SK-N-SH (cell line): ENCODE data around the gene PPP1R14D.

Source experiments
- EP300 ChIP-seq, 2 experiments: IDR thresholded peaks; 2 replicates each; pipeline versions ENCODE4 v1.4.0 to v1.6.1; 2012; ENCODE audit warnings: borderline replicate concordance in 1 of 2, low read depth in 1 of 2, low read length in 1 of 2
- EZH2phosphoT487 ChIP-seq: fragments of 200-600 bp; sonication (generic); IDR thresholded peaks from 2 replicates; pipeline ENCODE4 v1.6.1; 2017; ENCODE audit warnings: low read depth, mixed run types, mild to moderate bottlenecking, antibody characterized with exemption, moderate library complexity, borderline replicate concordance
- NRF1 ChIP-seq: IDR thresholded peaks from 2 replicates; pipeline ENCODE4 v1.6.1; 2012; ENCODE audit warnings: low read depth, mild to moderate bottlenecking, low read length
- POLR2AphosphoS5 ChIP-seq: IDR thresholded peaks from 2 replicates; pipeline ENCODE4 v1.6.1; 2012; ENCODE audit warnings: low read depth, low read length
- SIN3A ChIP-seq: IDR thresholded peaks from 2 replicates; pipeline ENCODE4 v1.6.1; 2012; ENCODE audit warnings: low read depth, mild to moderate bottlenecking, low read length, moderate library complexity, borderline replicate concordance
- SMC3 ChIP-seq: IDR thresholded peaks from 2 replicates; pipeline ENCODE4 v1.6.1; 2012; ENCODE audit warnings: low read depth, low read length, improper control_type of control experiment
- TAF1 ChIP-seq: IDR thresholded peaks from 2 replicates; pipeline ENCODE4 v1.6.1; 2012; ENCODE audit warnings: low read depth, mild to moderate bottlenecking, low read length, moderate library complexity, borderline replicate concordance
- TEAD4 ChIP-seq: IDR thresholded peaks from 2 replicates; pipeline ENCODE4 v1.4.0; 2012; ENCODE audit warnings: mild to moderate bottlenecking, borderline replicate concordance; ENCODE audit not compliant: insufficient read depth
- TF ChIP-seq, protein P1 (sequence below): fragments of 200-600 bp; sonication (generic); IDR thresholded peaks from 2 replicates; pipeline ENCODE4 v1.6.1; 2017; ENCODE audit warnings: antibody characterized with exemption, mild to moderate bottlenecking, moderate library complexity
- TF ChIP-seq, protein P2 (sequence below): IDR thresholded peaks from 2 replicates; pipeline ENCODE4 v1.4.0; 2012; ENCODE audit warnings: low read depth
- TF ChIP-seq, protein P3 (sequence below): IDR thresholded peaks from 2 replicates; pipeline ENCODE4 v1.6.1; 2012; ENCODE audit warnings: mild to moderate bottlenecking, low read depth, low read length, moderate library complexity
- TF ChIP-seq, protein P4 (sequence below): fragments of 150-350 bp; IDR thresholded peaks from 2 replicates; pipeline ENCODE4 v1.6.1; 2016; ENCODE audit warnings: mild to moderate bottlenecking, low read depth, low read length

DNA sequence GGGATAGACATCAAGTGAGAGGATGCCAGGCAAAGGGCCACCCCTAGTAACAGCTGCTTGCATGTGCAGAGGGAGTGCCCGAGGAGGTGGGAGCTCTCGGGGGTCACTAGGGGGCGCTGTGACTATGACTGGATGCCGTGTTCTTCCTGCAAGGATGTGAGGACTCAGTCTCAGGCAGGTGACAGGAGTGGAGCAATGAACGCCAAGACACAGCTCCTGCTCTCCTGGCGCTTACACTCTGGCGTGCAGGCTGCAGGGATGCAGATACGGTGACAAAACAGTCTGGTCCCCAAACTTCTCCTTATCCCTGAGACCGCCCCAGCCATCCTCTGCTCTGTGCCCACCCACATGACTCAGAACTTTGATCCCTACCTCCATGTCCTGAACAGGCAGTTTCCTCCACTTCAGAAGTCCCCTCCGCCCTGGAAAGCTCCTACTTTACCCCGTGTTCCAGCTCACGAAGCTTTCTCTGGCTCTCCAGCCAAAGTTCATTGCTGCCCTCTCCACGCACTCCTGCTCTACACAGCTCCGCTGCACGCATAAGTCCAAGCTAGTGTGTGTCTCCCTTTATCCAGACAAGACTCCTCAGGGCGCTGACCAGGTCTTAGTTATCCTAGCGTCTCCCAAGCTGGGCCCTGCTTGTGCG, 30.8 kb upstream of the PPP1R14D start:
- TF ChIP-seq SIN3A (no peak), NRF1 (no peak), TEAD4 (no peak), POLR2AphosphoS5 (no peak), EP300 (IDR thresholded peaks at IDR 0.05; ENCODE audit: borderline replicate concordance in 1 of 2, low read depth in 1 of 2, low read length in 1 of 2) (no peak), TAF1 (no peak), SMC3 (peak; percentile 65), EZH2phosphoT487 (no peak)
- TF ChIP-seq, protein P1, sequence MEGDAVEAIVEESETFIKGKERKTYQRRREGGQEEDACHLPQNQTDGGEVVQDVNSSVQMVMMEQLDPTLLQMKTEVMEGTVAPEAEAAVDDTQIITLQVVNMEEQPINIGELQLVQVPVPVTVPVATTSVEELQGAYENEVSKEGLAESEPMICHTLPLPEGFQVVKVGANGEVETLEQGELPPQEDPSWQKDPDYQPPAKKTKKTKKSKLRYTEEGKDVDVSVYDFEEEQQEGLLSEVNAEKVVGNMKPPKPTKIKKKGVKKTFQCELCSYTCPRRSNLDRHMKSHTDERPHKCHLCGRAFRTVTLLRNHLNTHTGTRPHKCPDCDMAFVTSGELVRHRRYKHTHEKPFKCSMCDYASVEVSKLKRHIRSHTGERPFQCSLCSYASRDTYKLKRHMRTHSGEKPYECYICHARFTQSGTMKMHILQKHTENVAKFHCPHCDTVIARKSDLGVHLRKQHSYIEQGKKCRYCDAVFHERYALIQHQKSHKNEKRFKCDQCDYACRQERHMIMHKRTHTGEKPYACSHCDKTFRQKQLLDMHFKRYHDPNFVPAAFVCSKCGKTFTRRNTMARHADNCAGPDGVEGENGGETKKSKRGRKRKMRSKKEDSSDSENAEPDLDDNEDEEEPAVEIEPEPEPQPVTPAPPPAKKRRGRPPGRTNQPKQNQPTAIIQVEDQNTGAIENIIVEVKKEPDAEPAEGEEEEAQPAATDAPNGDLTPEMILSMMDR, result peak; percentile 86
- TF ChIP-seq, protein P2, sequence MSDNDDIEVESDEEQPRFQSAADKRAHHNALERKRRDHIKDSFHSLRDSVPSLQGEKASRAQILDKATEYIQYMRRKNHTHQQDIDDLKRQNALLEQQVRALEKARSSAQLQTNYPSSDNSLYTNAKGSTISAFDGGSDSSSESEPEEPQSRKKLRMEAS, result 0 out of 2 replicates have a peak, but pooled peaks have one; percentile 39
- TF ChIP-seq, protein P3, sequence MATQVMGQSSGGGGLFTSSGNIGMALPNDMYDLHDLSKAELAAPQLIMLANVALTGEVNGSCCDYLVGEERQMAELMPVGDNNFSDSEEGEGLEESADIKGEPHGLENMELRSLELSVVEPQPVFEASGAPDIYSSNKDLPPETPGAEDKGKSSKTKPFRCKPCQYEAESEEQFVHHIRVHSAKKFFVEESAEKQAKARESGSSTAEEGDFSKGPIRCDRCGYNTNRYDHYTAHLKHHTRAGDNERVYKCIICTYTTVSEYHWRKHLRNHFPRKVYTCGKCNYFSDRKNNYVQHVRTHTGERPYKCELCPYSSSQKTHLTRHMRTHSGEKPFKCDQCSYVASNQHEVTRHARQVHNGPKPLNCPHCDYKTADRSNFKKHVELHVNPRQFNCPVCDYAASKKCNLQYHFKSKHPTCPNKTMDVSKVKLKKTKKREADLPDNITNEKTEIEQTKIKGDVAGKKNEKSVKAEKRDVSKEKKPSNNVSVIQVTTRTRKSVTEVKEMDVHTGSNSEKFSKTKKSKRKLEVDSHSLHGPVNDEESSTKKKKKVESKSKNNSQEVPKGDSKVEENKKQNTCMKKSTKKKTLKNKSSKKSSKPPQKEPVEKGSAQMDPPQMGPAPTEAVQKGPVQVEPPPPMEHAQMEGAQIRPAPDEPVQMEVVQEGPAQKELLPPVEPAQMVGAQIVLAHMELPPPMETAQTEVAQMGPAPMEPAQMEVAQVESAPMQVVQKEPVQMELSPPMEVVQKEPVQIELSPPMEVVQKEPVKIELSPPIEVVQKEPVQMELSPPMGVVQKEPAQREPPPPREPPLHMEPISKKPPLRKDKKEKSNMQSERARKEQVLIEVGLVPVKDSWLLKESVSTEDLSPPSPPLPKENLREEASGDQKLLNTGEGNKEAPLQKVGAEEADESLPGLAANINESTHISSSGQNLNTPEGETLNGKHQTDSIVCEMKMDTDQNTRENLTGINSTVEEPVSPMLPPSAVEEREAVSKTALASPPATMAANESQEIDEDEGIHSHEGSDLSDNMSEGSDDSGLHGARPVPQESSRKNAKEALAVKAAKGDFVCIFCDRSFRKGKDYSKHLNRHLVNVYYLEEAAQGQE, result no peak
- TF ChIP-seq, protein P4, sequence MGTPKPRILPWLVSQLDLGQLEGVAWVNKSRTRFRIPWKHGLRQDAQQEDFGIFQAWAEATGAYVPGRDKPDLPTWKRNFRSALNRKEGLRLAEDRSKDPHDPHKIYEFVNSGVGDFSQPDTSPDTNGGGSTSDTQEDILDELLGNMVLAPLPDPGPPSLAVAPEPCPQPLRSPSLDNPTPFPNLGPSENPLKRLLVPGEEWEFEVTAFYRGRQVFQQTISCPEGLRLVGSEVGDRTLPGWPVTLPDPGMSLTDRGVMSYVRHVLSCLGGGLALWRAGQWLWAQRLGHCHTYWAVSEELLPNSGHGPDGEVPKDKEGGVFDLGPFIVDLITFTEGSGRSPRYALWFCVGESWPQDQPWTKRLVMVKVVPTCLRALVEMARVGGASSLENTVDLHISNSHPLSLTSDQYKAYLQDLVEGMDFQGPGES, result no peak
